GM19438 (cell line): Measurements from ENCODE around the gene FOXJ3.

Experiments used
- ATAC-seq: cut with Tn5 transposase; IDR thresholded peaks from one replicate; pipeline ENCODE4 v1.9.1; 2021; ENCODE audit warnings: low read depth; ENCODE audit not compliant: unreplicated experiment

The FOXJ3 gene

DNA sequence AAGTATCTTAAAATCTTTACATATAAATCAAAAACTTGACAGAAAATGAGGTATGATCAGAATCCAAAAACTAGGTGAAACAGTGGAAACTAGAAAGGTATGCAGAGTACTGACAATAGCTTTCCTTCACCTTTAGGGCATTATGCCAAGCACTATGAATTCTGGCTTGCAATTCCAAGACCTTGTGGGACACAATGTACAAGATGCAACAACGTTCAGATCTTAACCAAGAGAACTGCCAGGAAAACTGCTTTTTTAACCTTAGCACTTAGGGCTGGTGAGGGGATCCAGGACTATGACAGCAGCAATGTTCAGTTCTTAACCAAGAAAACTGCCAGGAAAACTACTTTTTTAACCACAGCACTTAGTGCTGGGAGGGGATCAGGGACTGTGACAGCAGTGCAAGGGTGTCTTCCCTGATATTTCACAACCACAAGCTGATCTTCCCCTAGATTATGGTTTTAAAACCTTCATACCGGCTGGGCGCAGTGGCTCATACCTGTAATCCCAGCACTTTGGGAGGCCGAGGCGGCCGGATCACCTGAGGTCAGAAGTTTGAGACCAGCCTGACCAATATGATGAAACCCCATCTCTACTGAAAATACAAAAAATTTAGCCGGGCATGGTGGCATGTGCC, 22.3 kb downstream of the FOXJ3 start:
- no peak for ATAC-seq

GRCh38 chr1:42311897-42312296, 23.1 kb downstream of the FOXJ3 start:
- ATAC-seq = no peak

GRCh38 chr1:42311138-42311537, 23.9 kb downstream of the FOXJ3 start:
- no peak for ATAC-seq

- no peak for ATAC-seq
These were observed 28.1 kb downstream of the FOXJ3 start for GRCh38 chr1:42306977-42307376.

- ATAC-seq = no peak
These were observed 29.4 kb downstream of the FOXJ3 start for GRCh38 chr1:42305639-42306038.

DNA sequence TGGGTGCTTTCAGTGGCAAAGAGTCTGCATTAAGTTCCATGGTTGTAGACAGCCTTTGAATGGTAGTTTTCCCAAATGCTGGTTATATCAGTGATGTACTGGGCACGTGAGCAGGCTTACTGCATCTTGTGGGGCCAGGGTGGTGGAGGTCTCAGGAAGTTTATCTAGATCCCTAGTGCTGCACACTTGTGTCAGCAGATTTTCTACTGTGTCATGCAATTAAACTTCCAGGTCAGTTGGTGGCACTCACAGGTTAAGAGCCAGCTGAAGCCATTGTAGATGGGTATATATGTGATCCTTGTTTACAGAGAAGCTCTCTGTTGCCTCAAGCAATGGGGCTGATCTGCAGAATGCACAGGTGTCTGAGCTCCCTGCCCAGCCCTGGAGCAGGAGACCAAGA, 33.0 kb downstream of the FOXJ3 start:
- no peak for ATAC-seq

GRCh38 chr1:42298520-42298919, 36.5 kb downstream of the FOXJ3 start:
- no peak for ATAC-seq

DNA sequence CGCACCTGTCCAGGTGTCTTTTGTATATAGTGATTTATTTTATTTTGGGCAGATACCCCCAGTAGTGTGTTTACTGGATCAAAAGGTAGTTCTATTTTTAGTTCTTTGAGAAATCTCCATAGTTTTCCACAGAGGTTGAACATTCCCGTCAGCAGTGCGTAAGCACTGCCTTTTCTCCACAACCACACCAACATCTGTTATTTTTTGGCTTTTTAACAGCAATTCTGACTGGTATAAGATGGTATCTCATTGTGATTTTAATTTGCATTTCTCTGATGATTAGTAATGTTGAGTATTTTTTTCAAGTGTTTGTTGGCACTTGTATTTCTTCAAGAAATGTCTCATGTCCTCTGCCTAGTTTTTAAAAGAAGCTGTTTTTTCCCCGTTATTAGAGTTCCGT, 39.2 kb downstream of the FOXJ3 start:
- no peak for ATAC-seq

DNA sequence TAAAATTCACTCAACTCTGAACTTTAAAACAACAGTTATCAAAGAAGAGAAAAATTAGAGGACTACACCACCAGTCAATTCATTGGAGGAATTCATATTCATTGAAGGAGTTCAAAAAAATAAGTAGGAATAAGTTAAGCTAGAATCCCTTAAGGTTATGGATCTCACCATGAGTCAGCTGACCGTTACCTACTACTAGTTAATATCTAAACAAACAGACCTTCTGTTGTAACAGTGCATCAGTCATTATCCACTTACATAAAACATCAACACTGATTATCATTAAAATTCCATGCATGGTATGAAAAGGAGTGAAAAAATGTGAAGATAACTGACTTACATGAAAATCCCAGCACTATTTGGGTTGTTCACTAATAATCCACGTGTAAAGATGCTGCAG, 44.9 kb downstream of the FOXJ3 start:
- no peak for ATAC-seq

DNA sequence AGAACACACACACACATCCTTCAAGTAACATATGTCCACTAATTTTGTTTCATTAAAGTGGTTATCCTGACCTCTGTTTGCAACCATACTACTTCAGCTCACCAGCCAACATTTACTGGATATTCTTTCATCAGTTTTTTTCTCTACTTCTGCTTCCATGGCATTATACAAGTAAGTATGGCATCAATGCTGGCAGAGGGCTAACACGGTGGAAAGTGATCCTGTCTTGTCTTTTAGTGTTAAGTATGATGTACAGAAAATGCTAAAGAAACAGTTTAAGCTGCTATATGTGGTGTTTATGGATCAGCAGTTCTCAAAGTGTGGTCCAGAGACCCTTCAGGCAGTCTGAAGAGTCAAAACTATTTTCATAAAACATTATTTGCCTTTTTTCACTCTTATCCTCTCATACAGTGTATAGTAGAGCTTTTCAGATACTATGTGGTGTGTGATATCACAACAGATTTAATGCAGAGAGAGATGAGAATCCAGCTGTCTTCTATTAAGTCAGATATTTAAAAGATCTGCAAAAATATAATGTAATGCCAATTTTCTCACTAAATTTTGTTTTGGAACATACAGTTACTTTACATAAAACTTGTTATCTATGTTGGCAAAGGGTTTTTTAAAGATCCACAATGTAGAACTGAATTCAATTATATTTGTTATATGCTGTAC, 46.6 kb downstream of the FOXJ3 start:
- ATAC-seq = no peak

GRCh38 chr1:42282867-42283583, 52.0 kb downstream of the FOXJ3 start:
- ATAC-seq = no peak

- no peak for ATAC-seq
These were observed 52.9 kb downstream of the FOXJ3 start for GRCh38 chr1:42282024-42282579.

DNA sequence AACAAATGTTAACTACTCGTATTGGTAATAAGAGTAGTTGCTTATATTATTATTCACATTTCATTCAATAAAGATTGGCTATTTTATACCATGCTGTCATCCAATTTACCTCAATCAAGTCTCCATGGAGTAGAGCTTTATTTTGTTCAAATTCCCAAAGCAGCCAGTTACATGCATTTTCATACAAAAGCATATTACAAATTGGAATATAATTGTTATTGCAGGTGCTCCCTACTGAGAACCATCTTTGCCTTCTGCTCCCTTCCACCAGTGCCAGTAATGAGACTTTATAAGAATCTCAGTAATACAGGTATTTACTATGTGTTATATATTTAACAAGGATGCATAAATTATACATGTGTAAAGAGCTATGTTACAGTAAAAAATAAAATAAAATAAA, 54.2 kb downstream of the FOXJ3 start:
- ATAC-seq = no peak

DNA sequence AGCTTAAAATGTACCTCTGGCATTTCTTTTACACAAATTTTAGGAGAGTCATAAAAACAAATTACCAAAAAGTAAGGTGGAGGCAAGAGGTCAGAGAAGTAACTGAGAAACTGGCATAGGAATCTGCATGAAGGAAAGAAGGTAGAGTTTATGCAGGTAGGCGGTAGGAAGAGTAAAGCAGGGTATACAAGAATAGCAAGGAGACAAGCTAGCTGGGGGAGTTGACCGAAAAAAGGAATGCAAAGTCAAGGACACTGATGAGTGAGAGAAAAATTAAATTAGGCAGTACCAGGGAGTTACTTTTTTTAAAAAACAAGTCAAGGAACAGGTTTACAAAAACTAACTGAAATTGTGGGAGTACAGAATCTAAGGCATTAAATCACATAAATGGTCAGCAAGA, 56.0 kb downstream of the FOXJ3 start:
- no peak for ATAC-seq

GRCh38 chr1:42272920-42273319, 62.1 kb downstream of the FOXJ3 start:
- ATAC-seq = no peak

- no peak for ATAC-seq
These were observed 67.1 kb downstream of the FOXJ3 start for GRCh38 chr1:42267904-42268303.

DNA sequence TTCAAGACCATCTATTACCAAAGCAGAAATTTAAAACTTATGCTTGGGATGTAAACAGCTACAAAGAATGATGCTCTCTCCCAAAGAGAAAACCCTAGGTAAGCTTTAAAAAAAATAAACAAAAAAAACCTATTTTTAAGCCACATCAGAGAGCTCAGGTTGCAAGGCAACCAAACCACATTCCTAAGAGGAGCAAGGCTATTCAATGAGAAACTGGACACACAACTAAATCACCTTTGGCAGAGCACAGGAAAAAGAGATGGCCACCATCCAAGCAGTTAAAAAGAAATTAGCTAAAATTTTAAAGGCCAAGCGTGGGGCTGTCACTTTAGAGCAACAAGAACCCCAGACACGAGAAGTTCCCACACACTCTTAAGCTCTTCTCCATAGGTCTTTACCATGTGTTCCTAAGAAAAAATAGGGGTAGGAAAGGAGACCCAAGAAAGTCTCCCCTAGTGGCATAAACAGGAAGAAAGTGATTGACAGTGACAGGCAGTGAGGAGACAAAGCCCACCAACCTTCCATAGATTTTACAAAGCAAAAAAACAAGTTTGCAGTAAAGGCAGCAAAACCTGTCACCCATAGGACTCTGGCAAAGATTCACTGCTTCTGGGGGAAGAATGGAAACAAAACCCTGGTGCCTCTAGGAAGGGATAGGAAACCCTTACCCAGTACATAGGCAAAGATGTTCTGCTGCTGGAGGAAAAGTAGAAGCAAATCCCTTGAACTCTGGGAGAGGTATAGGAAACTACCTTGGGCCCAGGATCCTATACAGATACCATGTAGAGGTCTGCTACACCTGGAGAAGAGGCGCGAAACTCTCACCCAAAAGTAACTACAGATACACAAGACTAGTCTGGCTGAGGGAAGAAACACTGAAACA, 68.5 kb downstream of the FOXJ3 start:
- no peak for ATAC-seq

- ATAC-seq = no peak
These were observed 70.4 kb downstream of the FOXJ3 start for GRCh38 chr1:42264511-42265190.

- ATAC-seq = no peak
These were observed 72.0 kb downstream of the FOXJ3 start for GRCh38 chr1:42263019-42263418.
